Head of caudate nucleus (tissue), 42 donors: ENCODE measurements around the gene SMPD3.

Experiments
- DNase-seq, 42 donors: peaks; one replicate each; pipeline versions ENCODE4 v3.0.0 to v3.0.0-alpha.2; 2020 to 2021; ENCODE audit warnings: mixed read lengths in 7 of 42
- intact Hi-C: fragments of 100-400 bp; cut with DNase I; formaldehyde crosslinking; loops from one replicate; pipeline ENCODE4 v1.15.0; 2022

Gene SMPD3

DNA sequence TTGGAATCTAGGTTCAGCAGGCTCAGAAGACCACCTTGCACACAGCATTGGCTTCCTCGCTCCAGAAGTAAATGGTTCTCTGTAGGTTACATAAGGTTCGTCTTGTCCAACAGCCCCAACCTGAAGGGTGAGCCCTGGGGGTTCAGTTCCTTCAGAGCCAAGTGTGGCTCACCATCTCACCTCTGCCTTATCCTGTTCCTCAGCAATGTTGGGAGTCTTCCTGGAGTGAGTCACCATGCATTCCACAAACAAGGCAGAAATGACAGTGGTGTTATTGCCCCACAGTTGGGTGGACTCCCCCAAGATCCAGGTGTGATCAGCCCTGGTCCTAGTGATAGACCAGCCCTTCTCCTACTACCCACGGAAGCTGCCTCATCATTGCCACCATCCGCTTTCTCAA, 26.8 kb upstream of the SMPD3 start:
- DNase-seq = no peak
- intact Hi-C loops = no loop called here

GRCh38 chr16:68473358-68474070, 25.2 kb upstream of the SMPD3 start:
- intact Hi-C loops = no loop called here
- DNase-seq = peak in 1 of 42 donors; percentile 1

DNA sequence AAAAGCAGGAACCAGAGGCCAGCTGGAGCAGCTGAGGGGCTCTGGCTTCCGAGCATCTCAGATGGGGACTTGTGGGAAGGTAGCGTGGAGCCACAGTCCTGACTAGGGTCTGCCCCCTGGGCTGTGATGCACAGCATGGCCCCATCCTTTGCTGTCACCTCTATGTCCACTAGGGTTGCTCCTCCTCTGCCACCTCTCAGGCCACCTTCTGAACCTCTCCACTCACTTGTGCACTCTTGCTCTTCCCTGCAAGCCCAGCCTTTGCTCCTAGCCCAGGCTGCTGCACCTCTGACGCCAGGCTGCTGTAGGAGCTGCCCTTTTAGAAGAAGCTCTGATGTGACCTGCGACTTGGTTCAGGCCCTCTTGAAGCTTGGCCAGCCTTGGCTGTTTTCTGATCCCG, 24.3 kb upstream of the SMPD3 start:
- intact Hi-C loops = no loop called here
- no peak for DNase-seq

DNA sequence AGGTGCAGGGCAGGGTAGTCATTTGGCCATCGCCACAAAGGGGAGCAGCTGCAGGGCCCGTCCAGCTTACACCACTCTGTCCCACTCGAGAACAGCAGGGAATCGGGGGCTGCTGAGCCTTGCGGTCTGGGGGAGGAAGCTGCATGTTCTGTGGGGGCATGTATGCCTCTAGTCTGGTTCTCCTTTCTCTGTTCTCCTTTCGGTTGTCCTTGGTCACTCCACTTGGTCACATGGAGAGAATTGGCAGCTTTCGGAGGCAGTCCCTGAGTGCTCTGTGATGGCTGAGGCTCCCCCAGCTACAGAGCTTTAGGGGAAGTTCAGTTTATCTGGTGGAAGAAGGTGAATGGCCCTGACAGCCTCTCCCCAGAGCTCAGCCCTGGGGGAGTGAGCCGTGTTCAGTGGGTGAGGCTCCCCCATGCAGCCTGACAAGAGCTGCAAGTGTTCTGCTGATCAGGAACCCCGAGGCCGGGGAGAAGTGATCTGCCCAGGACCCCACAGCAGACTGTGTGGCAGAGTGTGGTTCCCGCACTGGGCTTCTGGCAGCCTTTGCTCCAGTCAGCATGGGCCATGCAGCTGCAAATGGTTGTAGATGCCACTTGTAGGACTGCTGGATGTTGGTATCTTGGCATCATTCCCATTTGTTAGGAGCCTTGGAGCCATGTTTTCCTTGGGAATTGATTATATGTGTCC, 22.3 kb upstream of the SMPD3 start:
- peak in 34 of 42 donors; percentile 6 to 60 (median 39) for DNase-seq
- intact Hi-C loops = no loop called here

DNA sequence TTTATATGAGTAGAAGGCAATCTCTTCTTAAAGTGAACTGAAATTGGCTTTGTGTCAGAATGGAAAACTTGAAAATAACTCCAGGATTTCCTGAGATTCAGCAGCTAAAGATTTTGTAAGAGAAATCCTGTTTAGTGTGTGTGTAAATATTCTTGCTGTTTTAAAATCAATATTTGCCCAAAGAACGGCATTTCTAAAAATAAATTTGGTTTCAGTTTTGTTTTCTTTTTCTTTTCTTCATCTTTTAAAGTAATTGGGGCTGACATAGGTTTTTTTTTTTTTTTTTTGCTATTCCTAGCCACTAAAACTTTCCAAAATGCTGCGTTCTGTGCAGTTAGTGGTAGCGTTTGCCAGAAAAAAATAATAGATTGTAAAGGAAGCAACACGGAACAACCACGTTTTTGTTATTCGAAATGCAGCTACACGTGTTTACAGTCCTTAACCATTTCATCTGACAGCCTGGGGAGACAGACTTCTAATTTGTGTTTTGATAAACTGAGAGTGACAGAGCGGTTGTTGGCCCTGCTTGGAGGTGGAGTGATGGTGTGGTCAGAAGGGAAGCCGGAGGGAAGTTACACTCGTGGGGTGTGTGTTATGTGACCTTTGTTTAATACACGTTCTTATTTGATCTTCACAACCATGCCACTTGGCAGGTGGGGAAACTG, 21.6 kb upstream of the SMPD3 start:
- peak in 2 of 42 donors; percentile 10 to 42 for DNase-seq
- intact Hi-C loops = no loop called here

GRCh38 chr16:68468842-68469241, 20.5 kb upstream of the SMPD3 start:
- intact Hi-C loops = no loop called here
- no peak for DNase-seq

GRCh38 chr16:68466174-68466573, 17.9 kb upstream of the SMPD3 start:
- intact Hi-C loops = no loop called here
- no peak for DNase-seq

GRCh38 chr16:68463904-68464303, 15.6 kb upstream of the SMPD3 start:
- DNase-seq = no peak
- intact Hi-C loops = no loop called here

DNA sequence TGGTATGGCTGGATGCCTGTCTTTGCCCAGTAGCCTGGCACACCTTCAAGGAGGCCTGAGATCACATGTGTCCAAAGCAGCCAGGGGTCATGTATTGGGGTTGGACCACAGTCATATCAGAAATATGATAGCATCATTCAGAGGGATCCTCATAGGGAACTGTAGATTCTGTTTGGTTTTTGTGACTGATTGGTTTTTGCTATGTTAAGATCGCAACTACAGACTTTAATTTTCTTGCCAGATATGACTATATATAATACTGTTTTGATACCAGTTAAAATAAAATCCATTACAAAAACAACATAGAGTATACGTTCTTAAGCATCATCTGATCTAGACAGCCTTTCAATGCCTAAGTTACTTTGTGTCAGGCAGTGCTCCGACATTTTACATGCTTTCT, 11.8 kb upstream of the SMPD3 start:
- no peak for DNase-seq
- intact Hi-C loops = no loop called here

- intact Hi-C loops = no loop called here
- DNase-seq = no peak
Observed at GRCh38 chr16:68459457-68459856, 11.1 kb upstream of the SMPD3 start.

GRCh38 chr16:68458551-68458950, 10.2 kb upstream of the SMPD3 start:
- intact Hi-C loops = no loop called here
- DNase-seq = no peak

DNA sequence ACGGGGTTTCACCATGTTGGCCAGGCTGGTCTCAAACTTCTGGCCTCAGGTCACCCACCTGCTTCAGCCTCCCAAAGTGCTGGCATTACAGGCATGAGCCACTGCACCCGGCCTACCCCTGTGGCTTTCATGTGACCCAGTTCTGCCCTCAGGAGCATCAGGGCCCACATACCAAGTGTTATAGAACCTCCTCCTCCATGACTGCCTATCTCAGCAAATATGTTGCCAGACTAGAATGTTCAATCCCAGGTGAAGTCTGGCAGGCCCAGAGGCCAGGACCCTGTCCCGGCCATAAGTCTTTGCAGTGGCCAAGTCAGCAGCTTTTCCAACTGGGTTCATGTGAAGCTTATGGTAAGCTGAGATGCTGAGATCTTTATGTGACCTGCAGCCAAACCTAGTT, 9.8 kb upstream of the SMPD3 start:
- intact Hi-C loops = no loop called here
- DNase-seq = no peak

DNA sequence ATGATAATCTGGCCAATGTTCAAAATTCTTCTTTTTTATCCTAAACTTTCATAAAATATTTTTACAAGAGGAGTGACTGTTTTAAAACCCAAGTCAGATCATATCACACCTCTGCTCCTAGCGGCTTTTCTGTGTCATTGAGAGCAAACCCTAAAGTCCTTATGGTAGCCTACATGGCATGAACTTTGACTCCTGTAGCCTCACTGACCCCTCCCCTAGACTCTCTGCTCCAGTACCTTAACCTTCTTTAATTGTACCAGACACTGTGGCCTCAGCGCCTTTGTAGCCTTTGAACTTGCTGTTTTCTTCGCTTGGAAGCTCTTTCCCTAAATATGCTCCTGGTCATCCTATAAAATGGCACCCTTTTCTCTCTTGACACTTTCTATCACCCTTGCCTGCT, 7.3 kb upstream of the SMPD3 start:
- no peak for DNase-seq
- intact Hi-C loops = no loop called here

DNA sequence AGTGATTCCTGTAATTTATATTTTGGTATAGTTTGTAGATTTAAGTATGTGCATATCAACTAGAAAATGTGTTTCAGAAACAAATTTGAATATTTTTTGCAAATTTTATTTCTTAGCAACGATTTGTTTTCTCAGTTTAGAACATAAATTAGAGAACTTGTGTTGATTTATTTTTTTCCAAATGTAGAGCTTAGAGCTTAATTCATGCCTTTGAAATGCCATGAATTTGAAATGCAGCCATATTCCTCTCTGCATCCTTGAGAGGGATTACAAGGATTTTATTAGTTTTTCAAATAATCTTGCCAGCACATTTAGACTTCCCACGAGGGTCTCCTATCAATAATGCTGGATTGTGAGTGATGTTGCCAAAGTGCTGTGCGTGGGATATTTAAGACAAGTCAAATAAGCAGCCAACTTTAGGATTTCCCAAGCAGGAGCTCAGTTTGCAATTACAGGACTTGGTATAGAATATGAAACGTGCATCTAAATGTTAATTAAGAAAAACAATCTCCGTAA, 6.7 kb upstream of the SMPD3 start:
- intact Hi-C loops = no loop called here
- no peak for DNase-seq

GRCh38 chr16:68453816-68454215, 5.5 kb upstream of the SMPD3 start:
- DNase-seq = no peak
- intact Hi-C loops = no loop called here

DNA sequence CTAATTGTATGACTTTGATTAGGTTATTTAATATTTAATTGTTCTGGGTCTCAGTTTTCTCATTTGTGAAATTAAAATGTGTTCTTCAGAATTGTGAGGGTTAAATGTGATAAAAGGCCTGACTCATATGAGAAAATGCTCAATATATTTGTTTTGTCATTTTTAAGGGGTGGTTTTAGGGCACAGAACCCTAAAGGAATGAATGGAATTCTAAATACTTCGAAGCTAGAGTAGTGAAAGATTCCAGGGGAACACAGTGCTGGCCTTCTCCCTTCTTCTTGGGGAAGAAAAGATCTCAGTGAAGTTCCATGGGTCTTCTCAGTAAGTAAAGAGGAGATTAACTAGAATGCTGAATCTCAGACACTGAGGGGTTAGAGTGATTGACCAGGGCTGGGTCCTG, 3.9 kb upstream of the SMPD3 start:
- intact Hi-C loops = no loop called here
- DNase-seq = no peak

- intact Hi-C loops = no loop called here
- no peak for DNase-seq
Observed at GRCh38 chr16:68451676-68452075, 3.4 kb upstream of the SMPD3 start.

GRCh38 chr16:68450741-68451255, 2.5 kb upstream of the SMPD3 start:
- intact Hi-C loops = no loop called here

DNA sequence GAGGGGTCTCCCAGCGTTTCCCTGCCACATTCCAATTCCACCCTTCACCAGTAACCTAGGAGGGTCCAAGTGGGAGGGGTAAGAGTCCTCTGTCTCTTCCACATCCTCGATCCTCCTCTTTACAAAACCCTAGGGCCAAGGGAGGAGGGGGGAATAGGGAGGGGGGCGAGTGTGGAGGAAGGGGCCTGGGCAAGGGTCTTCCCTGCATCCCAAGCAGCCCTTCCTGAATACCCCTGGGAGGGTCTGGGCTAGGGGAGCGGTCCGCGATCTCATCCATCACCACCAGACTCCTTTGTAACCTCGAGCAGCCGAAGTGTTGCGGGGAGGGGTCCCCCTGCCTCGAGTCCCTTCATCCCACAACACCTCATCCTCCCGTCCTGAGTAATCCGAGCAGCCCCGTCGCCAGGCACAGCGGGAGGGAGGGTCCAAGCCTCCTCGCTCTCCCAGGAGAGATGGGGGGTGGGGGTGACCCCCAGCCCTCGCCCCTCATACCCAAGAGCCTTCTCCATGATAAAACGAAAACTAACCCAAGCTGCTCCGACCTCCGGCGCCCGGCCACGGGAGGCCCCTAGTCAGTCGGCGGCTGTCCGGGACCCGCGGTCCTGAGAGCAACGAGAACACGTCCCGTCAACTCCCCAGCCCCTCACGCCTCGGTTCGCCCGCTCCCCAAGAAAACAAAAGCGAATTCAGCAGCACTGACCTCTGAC, 502 bp downstream of the SMPD3 start:
- intact Hi-C loops = loop anchor here (5.0 kb wide), 1 partner anchor 64 kb away; no protein-coding TSS in a partner anchor
- DNase-seq = peak in 8 of 42 donors; percentile 10 to 47 (median 20)

More at GRCh38 chr16:68450741-68451255, 2.5 kb upstream of the SMPD3 start:
- no peak for DNase-seq
